SU-DHL-6 (cell line): ENCODE measurements around the gene TMEM151B.

Source experiments
- H2AFZ ChIP-seq: fragments of 200-600 bp; sonication (generic); 2 replicates; pipeline ENCODE4 v1.6.1; 2014; ENCODE audit warnings: low read depth, mild to moderate bottlenecking, moderate library complexity, mixed read lengths, antibody characterized with exemption, low read length; ENCODE audit not compliant: severe bottlenecking
- H3F3A ChIP-seq: fragments of 200-600 bp; shearing (Covaris generic); 2 replicates; pipeline ENCODE4 v1.6.0; 2016; ENCODE audit warnings: antibody characterized with exemption, mild to moderate bottlenecking; ENCODE audit not compliant: insufficient read depth
- H3K27ac ChIP-seq: fragments of 200-600 bp; sonication (generic); 2 replicates; pipeline ENCODE4 v1.5.1; 2016; ENCODE audit warnings: low read depth, mild to moderate bottlenecking, low read length, moderate library complexity, mixed read lengths
- H3K27me3 ChIP-seq: fragments of 200-600 bp; sonication (generic), shearing (Covaris generic); 2 replicates; pipeline ENCODE4 v1.6.0; 2014; ENCODE audit warnings: mild to moderate bottlenecking, low read length
- H3K36me3 ChIP-seq: fragments of 200-600 bp; sonication (generic); 2 replicates; pipeline ENCODE4 v1.6.1; 2014; ENCODE audit warnings: mild to moderate bottlenecking, low read length, mixed read lengths
- H3K4me2 ChIP-seq: fragments of 300-600, 200-600 bp; shearing (Covaris generic), sonication (generic); 2 replicates; pipeline ENCODE4 v1.6.0; 2014; ENCODE audit warnings: low read length, low read depth, mild to moderate bottlenecking; ENCODE audit not compliant: poor library complexity, severe bottlenecking
- H3K4me3 ChIP-seq: fragments of 200-600 bp; sonication (generic); 2 replicates; pipeline ENCODE4 v1.5.1; 2014; ENCODE audit warnings: antibody characterized with exemption, low read length, mild to moderate bottlenecking, mixed read lengths; ENCODE audit not compliant: insufficient read depth, poor library complexity, severe bottlenecking
- H3K79me2 ChIP-seq: fragments of 200-600 bp; sonication (generic); 2 replicates; pipeline ENCODE4 v1.6.1; 2014; ENCODE audit warnings: mild to moderate bottlenecking, low read length, moderate library complexity; ENCODE audit not compliant: insufficient read depth
- H3K9ac ChIP-seq: fragments of 200-600 bp; sonication (generic); 2 replicates; pipeline ENCODE4 v1.7.0; 2014; ENCODE audit warnings: mild to moderate bottlenecking, low read length
- H3K9me2 ChIP-seq: fragments of 200-600 bp; sonication (generic); replicated peaks from 2 replicates; pipeline ENCODE4 v1.6.1; 2014; ENCODE audit warnings: low read length; ENCODE audit not compliant: insufficient read depth
- H3K9me3 ChIP-seq: fragments of 200-600 bp; sonication (generic); 2 replicates; pipeline ENCODE4 v1.6.1; 2014; ENCODE audit warnings: low read length, mixed read lengths; ENCODE audit not compliant: insufficient read depth
- H4K20me1 ChIP-seq: fragments of 200-600 bp; sonication (generic); 2 replicates; pipeline ENCODE4 v1.6.1; 2014; ENCODE audit warnings: low read depth, mild to moderate bottlenecking, antibody characterized with exemption, low read length, moderate library complexity, mixed read lengths
- CTCF ChIP-seq: fragments of 200-600 bp; sonication (generic); IDR thresholded peaks from one replicate; pipeline ENCODE4 v1.5.1; 2017; ENCODE audit warnings: antibody characterized with exemption, mild to moderate bottlenecking, low read length, moderate library complexity; ENCODE audit not compliant: insufficient read depth, poor library complexity, severe bottlenecking
- EZH2phosphoT487 ChIP-seq: fragments of 200-600 bp; sonication (generic), shearing (Covaris generic); conservative IDR thresholded peaks from 2 replicates; pipeline ENCODE4 v1.6.1; 2018; ENCODE audit warnings: mild to moderate bottlenecking, antibody characterized with exemption, low read length, moderate library complexity, mixed read lengths

Gene TMEM151B

GRCh38 chr6:44301106-44301505, 30.9 kb downstream of the TMEM151B start:
- no peaks in the 10 kb centered on the region for H3K9me2 ChIP-seq
- no peak overlapping the region for H3K4me3 ChIP-seq
- H3K4me2 ChIP-seq: no peak overlapping the region
- H2AFZ ChIP-seq: no peak overlapping the region
- H3K9ac ChIP-seq: no peak overlapping the region
- no peak for TF ChIP-seq CTCF
- TF ChIP-seq EZH2phosphoT487: no peak
- H3F3A ChIP-seq: no peaks in the 10 kb centered on the region
- H3K27me3 ChIP-seq: no peaks in the 10 kb centered on the region
- no peaks in the 10 kb centered on the region for H3K79me2 ChIP-seq
- no peaks in the 10 kb centered on the region for H4K20me1 ChIP-seq
- H3K27ac ChIP-seq: no peak overlapping the region
- no peaks in the 10 kb centered on the region for H3K9me3 ChIP-seq
- no peaks in the 10 kb centered on the region for H3K36me3 ChIP-seq

DNA sequence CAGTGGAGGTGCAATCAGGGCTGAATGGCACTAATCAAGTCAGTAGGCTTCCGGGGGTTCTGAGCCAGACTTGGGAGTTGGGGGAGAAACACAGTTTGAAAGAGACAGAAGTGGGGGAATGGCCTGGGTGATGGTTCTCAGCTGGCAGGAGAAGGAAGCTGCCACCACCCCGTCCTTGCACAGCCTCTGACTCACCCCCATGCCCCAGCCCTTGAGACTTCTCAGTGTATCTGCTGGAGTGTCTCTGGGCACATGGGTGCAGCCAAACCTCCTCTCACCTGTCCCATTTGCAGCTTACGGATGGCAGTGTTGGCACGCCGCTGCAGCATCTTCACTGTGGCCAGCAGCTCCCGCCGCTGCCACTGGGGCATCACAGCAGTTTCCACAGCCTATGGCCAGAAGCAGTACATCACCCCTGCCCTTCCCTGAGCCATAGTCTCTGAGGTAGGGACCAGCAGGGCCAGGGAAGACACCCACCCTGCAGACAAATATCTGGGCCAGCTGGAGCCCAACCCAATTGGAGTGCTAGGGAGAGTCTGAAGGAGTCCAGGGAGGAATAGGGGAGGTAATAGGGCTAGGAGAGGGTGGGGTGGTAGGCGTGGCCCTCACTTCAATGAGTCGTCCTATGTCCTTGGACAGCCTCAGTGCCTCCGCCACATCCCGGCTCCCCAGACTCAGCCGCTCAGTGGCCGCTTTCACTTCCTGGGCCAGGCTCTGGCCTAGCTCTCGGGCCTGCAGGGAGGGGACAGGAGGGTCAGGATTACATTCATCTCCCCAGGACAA, 31.7 kb downstream of the TMEM151B start:
- Histone ChIP-seq H3K27ac (no peak overlapping the region), H3K36me3 (no peaks in the 10 kb centered on the region)
- no peak for TF ChIP-seq EZH2phosphoT487
- TF ChIP-seq CTCF: no peak

DNA sequence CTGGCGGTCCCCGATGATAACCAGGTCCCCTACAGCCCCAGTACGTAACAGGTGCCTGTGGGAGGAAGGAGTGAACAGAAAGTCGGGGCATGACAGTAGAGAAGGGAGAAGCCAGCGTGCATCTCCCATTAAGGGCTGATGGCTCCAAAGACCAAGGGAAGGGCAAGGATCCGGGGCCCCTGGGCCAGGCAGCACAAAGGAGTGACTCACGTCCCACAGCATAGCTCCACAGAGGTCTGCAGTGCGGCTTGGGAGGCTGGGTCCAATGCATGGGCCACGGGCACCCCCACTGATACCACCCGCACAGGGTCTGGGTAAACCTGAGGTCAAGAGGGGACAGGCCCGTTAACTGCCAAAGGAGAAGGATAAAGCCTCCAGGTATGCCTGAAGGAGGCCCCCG, 32.6 kb downstream of the TMEM151B start:
- no peaks in the 10 kb centered on the region for H3K9me2 ChIP-seq
- H3K79me2 ChIP-seq: no peaks in the 10 kb centered on the region
- no peaks in the 10 kb centered on the region for H4K20me1 ChIP-seq
- TF ChIP-seq EZH2phosphoT487: no peak
- no peak for TF ChIP-seq CTCF
- no peaks in the 10 kb centered on the region for H3K9me3 ChIP-seq
- H2AFZ ChIP-seq: no peak overlapping the region
- no peak overlapping the region for H3K4me2 ChIP-seq
- no peaks in the 10 kb centered on the region for H3F3A ChIP-seq
- H3K36me3 ChIP-seq: no peaks in the 10 kb centered on the region
- H3K4me3 ChIP-seq: no peak overlapping the region
- H3K27me3 ChIP-seq: no peaks in the 10 kb centered on the region
- no peak overlapping the region for H3K9ac ChIP-seq
- H3K27ac ChIP-seq: no peak overlapping the region

More for the DNA sequence above, 31.7 kb downstream of the TMEM151B start:
- Histone ChIP-seq H3K4me2 (no peak overlapping the region), H3K9me3 (no peaks in the 10 kb centered on the region), H4K20me1 (no peaks in the 10 kb centered on the region), H3K9ac (no peak overlapping the region), H3K79me2 (no peaks in the 10 kb centered on the region), H3K9me2 (no peaks in the 10 kb centered on the region), H2AFZ (no peak overlapping the region), H3K4me3 (no peak overlapping the region), H3F3A (no peaks in the 10 kb centered on the region), H3K27me3 (no peaks in the 10 kb centered on the region)
